Testis (tissue), 3 donors: ENCODE data around the gene COPZ1. TPM values are rescaled to one million over a fixed set of nuclear protein-coding genes. Genes with fewer than 3 reads are reported as not detected.
A peak's percentile ranks its signal among the peaks of the same experiment; 100 is the strongest.

Source experiments
- DNase-seq: peaks from one replicate; pipeline ENCODE4 v3.0.0-alpha.2; 2019
- H3K27ac ChIP-seq, 2 donors: fragments of 200-600 bp; sonication (generic); one replicate each; pipeline ENCODE4 v1.5.1; 2019
- H3K27me3 ChIP-seq: fragments of 200-600 bp; sonication (generic); one replicate; pipeline ENCODE4 v1.5.1; 2019
- H3K36me3 ChIP-seq: fragments of 200-600 bp; sonication (generic); one replicate; pipeline ENCODE4 v1.5.1; 2017; ENCODE audit warnings: low read depth; ENCODE audit errors: missing control alignments
- H3K4me1 ChIP-seq: fragments of 200-600 bp; sonication (generic); one replicate; pipeline ENCODE4 v1.5.1; 2019
- H3K4me3 ChIP-seq, 2 donors: fragments of 200-600 bp; sonication (generic); one replicate each; pipeline ENCODE4 v1.5.1; 2017 to 2019
- H3K9me3 ChIP-seq: fragments of 200-600 bp; sonication (generic); one replicate; pipeline ENCODE4 v1.5.1; 2017
- CTCF ChIP-seq, 3 experiments: fragments of 450-650 bp in 2 of 3; fragments of 200-600 bp in 1 of 3; sonication (generic) in 1 of 3; IDR thresholded peaks; one replicate each; pipeline ENCODE4 v1.5.1; 2016 to 2019; ENCODE audit warnings: antibody characterized with exemption in 3 of 3, mild to moderate bottlenecking in 2 of 3, moderate library complexity in 1 of 3
- POLR2A ChIP-seq: fragments of 450-650 bp; IDR thresholded peaks from one replicate; pipeline ENCODE4 v1.6.1; 2017; ENCODE audit warnings: antibody characterized with exemption, mild to moderate bottlenecking, moderate library complexity
- WGBS, 2 donors: methylation state at CpG; one replicate each; pipeline ENCODE4 v1.1.5; 2018; 5-methylcytosine and 5-hydroxymethylcytosine counted together
- intact Hi-C: fragments of 100-400 bp; cut with DNase I; formaldehyde crosslinking; loops from one replicate; pipeline ENCODE4 v1.15.1; 2023; ENCODE audit warnings: low total_unique reads
- polyA plus RNA-seq: library from polyadenylated mRNA; stranded (reverse); fragments of 350-450 nt; fragmentation: Illumina TruSeq; extraction: RNeasy Lipid Tissue Mini Kit (QIAGEN cat#74804); gene quantifications from one replicate; pipeline ENCODE4 v1.2.3, GENCODE V29; 2014; ENCODE audit warnings: low read depth, low replicate concordance; ENCODE audit not compliant: insufficient read depth
- total RNA-seq, 2 donors: library from RNA; depleted of rRNA; stranded (reverse); fragments of >200 nt; gene quantifications; one replicate each; pipeline ENCODE4 v1.2.3, GENCODE V29; 2016

Gene COPZ1
- total and polyA plus RNA-seq, 3 donors from 2014 or later: 45.9 to 123 (median 63.9) TPM

DNA sequence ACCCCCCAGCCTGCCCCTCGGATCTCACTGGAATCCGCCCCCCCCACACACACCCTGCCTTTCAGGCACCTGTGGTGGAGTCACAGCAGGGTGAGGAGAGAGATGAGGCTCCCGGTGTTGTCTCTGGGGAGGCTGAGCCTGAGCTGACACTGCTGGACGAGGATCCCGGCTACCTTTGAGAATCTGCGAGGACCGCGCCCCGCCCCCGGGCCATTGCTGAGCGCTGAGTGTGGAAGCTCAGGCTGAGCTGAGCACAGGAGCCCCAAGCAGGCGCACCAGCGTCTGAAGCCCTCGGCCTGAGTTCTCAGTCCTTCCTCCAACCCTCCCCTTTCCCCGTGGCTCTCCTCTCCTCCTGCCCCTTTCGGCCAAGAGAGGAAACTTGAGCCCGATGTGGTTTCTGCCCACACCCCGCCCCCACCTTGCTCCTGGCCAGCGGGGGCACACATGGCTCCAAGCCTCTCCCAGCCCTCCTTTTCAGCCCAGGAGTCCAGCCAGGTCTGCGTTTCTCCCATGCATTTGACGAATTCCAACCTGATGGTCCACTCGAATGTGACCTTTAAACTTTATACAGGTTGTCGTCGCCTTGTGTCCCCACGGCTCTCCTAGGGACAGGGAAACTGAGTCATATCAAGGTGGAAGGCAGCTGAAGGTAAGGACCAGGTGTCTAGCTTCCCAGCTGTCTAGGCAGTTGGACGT, 24.1 kb upstream of the COPZ1 start, which contains the start of gene NFE2:
Gene NFE2 (minus strand): TSS at position 284 of the 696 bp plus-strand sequence. CDS start 5,767 bp downstream, outside the sequence.
- peak; percentile 45 for DNase-seq
- 6 to 12% methylated on average over 17 to 26 of the region's 26 CpGs for WGBS, 2 donors
- H3K27ac ChIP-seq: no peak within 1 kb of the TSS
- H3K27me3 ChIP-seq: no peaks in the 10 kb centered on the region
- no peaks in the 10 kb centered on the region for H3K9me3 ChIP-seq
- TF ChIP-seq POLR2A: no peak
- TF ChIP-seq CTCF (IDR thresholded peaks at IDR 0.05): no peak
- peak within 1 kb of the TSS in 1 of 2 donors; percentile 4 for H3K4me3 ChIP-seq
- H3K4me1 ChIP-seq: no peaks in the 10 kb centered on the region
- H3K36me3 ChIP-seq: no peaks in the 10 kb centered on the region
- intact Hi-C loops: no loop called here

GRCh38 chr12:54301428-54302048, 23.4 kb upstream of the COPZ1 start:
- Histone ChIP-seq H3K27ac (no peak overlapping the region), H3K4me3 (no peak overlapping the region), H3K27me3 (no peaks in the 10 kb centered on the region)

DNA sequence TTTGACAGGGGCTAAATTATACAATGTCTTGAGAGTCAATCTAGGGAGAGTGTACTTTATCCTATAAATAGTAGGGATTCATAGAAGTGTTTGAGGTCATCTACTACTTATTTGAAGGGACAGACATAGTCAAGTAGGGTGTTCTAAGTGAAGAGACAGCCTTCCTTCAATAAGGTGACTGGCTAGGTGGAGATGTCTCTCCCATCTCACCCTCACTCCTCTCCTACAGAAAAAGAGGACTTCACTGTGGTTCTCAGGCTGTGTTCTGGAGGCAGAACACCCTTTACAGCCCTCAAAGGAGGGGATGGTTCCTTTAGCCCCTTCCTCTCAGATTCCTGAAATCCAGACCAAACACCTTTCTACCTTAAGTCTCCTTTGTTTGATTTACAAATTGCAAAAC, 21.3 kb upstream of the COPZ1 start:
- no peak for DNase-seq
- Histone ChIP-seq H3K4me3 (no peak overlapping the region), H3K36me3 (no peaks in the 10 kb centered on the region), H3K27ac (no peak overlapping the region), H3K9me3 (no peaks in the 10 kb centered on the region), H3K4me1 (no peaks in the 10 kb centered on the region), H3K27me3 (no peaks in the 10 kb centered on the region)
- TF ChIP-seq POLR2A: no peak
- TF ChIP-seq CTCF (IDR thresholded peaks at IDR 0.05): no peak
- intact Hi-C loops: no loop called here

More at GRCh38 chr12:54301428-54302048, 23.4 kb upstream of the COPZ1 start:
- 82 to 90% methylated on average over 1 of the region's 1 CpG for WGBS, 2 donors
- no peak for DNase-seq
- Histone ChIP-seq H3K9me3 (no peaks in the 10 kb centered on the region), H3K4me1 (no peaks in the 10 kb centered on the region), H3K36me3 (no peaks in the 10 kb centered on the region)
- intact Hi-C loops: no loop called here
- no peak for TF ChIP-seq CTCF (IDR thresholded peaks at IDR 0.05)
- no peak for TF ChIP-seq POLR2A

GRCh38 chr12:54304187-54304810, 20.6 kb upstream of the COPZ1 start:
- no peak overlapping the region for H3K27ac ChIP-seq
- H3K4me1 ChIP-seq: no peaks in the 10 kb centered on the region
- no peaks in the 10 kb centered on the region for H3K9me3 ChIP-seq
- WGBS, 2 donors: 31 to 58% methylated on average over 12 of the region's 12 CpGs
- intact Hi-C loops: no loop called here
- H3K36me3 ChIP-seq: no peaks in the 10 kb centered on the region
- no peaks in the 10 kb centered on the region for H3K27me3 ChIP-seq
- peak; percentile 37 for DNase-seq
- no peak for TF ChIP-seq CTCF (IDR thresholded peaks at IDR 0.05)
- no peak for TF ChIP-seq POLR2A
- H3K4me3 ChIP-seq: no peak overlapping the region
